T-helper 1 cell (primary cell): ENCODE results near the gene COQ2.
"Not testable (repeated sequence)": the region's sequence is repeated elsewhere in the genome, so short reads cannot be mapped to it uniquely, and the experiment has no call there.

Experiments used
- DNase-seq, 5 donors: peaks; one replicate each; pipeline ENCODE4 v3.0.0-alpha.2; 2012 to 2020
- total RNA-seq, 4 donors: gene quantifications; one replicate each; lab custom pipeline; 2026; lab: John Stamatoyannopoulos, UW

COQ2 gene, protein sequence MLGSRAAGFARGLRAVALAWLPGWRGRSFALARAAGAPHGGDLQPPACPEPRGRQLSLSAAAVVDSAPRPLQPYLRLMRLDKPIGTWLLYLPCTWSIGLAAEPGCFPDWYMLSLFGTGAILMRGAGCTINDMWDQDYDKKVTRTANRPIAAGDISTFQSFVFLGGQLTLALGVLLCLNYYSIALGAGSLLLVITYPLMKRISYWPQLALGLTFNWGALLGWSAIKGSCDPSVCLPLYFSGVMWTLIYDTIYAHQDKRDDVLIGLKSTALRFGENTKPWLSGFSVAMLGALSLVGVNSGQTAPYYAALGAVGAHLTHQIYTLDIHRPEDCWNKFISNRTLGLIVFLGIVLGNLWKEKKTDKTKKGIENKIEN
- total RNA-seq = 5.6 to 8.3 (median 6.7) reads per million in 4 donors

DNA sequence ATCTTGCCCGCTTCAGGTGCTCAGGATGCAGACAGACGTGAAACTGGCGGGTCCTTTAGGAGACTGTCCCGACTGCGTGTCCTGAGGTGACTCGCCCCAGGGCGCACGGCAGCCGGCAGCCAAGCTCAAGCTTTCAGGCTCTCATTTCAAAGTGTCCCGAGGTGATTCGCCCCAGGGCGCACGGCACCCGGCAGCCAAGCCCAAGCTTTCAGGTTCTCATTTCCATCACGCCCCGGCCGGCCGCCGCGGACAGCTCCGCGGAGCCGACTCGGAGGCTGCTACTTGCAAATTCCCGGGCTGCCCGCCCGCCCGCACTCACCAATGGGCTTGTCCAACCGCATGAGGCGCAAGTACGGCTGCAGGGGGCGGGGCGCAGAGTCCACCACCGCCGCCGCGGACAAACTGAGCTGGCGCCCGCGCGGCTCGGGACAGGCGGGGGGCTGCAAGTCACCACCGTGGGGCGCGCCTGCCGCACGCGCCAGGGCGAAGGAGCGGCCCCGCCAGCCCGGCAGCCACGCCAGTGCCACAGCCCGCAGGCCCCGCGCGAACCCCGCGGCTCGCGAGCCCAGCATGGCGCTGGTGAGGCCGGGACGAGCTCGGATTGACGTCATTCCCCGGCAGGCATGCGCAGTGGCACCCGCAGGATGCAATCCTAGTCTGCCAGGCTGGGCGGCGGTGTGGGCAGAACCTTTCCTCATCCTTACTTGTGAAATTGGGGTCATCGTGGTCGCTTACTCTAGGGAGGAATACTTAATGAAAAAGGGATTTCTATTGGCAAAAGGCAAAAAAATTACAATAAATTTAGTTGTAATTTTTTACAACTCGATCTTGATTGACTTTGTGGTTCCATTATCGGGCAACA is at the start of gene COQ2:
Gene COQ2, minus strand, starts transcription at position 606 of the 862 bp plus-strand sequence. Its CDS starts 34 bp downstream, at position 572.
- peak; percentile 89 to 94 (median 92) for DNase-seq

DNA sequence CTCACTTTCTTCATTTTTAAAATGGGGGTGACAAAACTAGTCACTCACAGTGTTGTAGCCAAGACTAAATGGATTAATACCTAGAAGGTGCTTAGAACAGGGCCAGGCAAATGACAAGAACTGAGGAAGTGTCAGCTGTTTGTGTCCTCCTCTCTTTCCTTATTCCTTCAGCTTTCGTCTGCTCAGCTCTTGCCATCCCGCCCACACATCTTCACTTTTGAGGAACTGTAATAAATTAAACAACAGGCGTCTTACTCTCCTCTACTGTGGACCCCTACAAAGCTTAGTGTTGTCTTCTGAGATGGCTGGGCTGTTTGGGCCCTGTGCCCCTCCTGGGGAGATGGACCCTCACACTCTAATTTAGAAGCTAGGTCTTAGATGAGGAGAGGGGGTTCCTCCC is 47.4 kb upstream of the COQ2 start:
- DNase-seq = no peak

DNA sequence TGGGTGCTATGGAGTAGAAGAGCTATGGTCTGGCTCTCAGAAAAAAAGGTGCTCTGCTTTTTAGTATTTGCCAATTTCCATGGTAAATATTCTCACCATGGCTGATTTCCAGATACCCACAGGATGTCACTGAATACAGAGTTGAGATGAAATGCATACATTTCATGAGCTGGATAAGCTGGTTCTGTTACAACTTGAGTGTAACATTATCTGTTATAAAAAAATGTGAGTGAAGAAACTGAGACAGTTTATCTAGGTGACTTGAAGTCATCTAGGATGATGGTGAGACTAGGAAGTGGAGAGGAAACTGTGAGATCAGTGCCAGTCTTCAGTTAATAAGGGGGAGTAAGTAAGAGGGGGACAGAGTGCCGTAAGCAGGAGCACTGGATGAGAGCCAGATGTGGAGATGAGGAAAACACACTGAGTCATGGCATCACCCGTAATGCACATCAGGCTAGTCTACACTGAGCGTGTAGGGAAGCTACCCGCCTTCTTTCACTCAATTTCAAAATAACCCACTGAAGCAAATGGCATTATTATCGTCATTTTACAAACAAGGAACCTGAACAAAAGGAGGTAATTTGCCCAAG is 45.0 kb upstream of the COQ2 start:
- no peak for DNase-seq

DNA sequence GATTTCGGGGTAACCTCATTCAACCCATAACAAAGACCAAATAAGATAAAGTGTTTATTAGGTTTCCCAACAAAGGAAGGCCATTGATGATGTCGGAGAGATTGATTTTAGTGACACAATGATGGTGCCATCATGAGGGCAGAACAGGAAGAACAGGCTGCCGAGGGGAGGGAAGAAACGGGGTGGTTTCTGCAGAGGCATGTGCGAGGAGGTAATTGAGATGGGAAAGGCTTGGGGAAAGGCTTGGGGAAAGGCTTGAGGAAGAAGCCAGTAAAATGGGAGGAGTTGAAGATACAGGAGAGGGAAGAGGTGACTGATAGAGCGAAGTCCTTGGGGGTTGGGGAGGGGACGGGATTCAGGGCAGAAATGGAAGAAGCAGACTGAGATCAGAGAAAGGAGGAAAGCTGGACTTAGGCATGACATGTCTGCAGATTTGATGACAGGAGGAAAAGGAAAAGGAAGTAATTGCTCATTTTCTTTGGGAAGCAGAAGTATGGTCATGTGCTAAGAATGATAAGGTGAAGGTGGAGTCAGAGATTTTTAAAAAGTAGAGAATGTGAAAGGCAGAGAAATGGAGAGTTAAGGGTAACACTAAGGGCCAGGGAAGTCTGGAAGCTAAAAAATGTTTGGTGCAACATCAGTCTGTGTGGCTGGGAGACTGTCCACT is 44.1 kb upstream of the COQ2 start:
- no peak for DNase-seq

DNA sequence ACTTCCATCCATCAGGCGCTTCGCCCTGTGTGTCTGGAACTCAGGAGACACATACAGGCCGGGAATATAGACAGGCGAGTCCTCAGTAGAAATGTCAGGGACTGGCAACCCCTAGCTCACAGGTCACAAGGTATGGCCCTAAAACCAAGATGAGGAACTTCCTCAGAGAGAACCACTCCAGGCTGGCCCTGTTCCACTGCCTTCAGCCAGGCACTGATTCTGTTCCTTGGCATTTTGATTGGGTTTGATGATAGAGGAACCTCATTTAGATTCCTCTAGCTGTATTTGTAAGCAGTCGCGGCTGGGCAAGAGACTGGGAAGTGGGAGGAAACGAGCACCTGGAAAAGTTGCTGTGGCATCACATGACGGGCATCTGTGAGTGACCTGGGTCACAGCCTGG is 41.9 kb upstream of the COQ2 start:
- DNase-seq = no peak

DNA sequence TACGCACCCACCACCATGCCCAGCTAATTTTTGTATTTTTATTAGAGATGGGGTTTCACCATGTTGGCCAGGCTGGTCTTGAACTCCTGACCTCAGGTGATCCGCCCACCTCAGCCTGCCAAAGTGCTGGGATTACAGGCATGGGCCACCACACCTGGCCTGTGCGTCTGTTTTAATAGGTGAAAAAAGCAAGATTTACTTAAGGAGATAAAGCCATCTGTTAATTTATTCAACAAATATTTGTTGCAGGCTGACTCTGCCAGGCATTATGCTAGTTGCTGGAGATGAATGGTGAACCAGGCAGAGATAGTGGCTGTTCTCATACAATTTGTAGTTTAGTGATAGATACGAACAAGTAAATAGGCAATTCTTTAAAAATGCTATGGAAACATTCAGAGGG is 40.7 kb upstream of the COQ2 start:
- DNase-seq = not testable (repeated sequence)

DNA sequence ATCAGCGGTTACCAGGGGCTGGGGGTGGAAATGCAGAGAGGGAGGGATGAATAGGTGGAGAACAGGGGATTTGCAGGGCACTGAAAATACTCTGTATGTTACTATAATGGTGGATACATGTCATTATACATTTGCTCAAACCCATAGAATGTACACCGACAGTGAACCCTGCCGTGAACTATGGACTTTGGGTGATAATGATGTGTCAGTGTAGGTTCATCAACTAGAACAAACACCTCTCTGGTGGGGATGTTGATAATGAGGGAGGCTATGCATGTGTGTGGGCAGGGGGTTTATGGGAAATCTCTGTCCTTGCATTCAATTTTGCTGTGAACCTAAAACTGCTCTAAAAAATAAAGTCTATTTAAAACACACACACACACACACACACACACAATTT is 38.5 kb upstream of the COQ2 start:
- DNase-seq = no peak

DNA sequence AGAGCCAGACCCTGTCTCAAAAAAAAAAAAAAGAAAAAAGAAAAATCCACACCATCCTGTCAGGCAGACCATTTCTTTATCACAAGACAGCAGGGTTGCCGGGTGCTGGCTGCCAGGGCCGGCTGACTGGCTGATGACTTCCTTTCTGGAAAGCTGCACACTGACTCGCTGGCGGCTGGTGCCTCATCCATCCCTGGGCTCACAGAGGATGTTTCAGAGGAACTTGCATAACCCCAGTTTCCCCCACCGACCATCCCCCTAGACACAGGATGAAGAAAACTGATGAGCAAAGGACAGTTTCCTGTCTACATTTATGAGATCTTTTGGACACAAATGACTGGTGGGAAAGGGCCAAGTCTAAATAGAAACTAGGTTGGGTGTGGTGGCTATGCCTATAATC is 36.0 kb upstream of the COQ2 start:
- peak in 1 of 5 donors; percentile 54 for DNase-seq

DNA sequence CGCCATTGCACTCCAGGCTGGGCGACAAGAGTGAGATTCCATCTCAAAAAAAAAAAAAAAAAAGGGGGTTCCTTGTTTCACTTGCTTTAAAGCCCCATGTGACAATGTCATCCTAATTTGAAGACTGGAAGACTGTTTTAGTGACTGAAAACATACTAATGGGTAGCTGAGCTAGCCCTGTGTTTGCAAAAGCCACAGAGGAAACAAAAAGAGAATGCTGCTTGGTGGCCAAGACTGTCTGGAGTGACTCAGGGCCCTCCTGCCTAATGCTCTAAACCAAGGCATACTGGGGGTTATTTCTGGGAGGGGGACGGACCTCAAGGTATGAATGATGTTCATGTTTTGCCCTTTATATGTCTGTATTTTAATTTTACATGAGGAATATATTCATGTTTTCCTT is 34.1 kb upstream of the COQ2 start:
- DNase-seq = no peak

DNA sequence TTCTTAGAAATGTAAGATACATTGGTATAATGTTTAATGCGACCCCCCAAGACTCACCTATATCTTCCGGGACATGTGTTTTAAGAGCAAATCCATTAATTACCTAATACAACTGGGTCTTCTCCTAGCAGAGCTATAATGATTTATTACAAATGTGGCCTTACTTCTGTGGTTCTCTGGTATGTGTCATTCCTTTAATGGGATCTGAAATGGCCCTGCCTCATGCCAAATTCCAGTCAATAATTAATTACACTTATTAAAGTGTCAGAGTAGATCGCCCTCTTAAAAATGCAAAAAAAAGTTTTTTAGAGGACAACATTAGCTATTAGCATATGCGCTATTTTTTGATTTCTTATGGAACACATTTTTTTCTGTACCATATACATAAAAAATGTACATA is 33.1 kb upstream of the COQ2 start:
- no peak for DNase-seq

DNA sequence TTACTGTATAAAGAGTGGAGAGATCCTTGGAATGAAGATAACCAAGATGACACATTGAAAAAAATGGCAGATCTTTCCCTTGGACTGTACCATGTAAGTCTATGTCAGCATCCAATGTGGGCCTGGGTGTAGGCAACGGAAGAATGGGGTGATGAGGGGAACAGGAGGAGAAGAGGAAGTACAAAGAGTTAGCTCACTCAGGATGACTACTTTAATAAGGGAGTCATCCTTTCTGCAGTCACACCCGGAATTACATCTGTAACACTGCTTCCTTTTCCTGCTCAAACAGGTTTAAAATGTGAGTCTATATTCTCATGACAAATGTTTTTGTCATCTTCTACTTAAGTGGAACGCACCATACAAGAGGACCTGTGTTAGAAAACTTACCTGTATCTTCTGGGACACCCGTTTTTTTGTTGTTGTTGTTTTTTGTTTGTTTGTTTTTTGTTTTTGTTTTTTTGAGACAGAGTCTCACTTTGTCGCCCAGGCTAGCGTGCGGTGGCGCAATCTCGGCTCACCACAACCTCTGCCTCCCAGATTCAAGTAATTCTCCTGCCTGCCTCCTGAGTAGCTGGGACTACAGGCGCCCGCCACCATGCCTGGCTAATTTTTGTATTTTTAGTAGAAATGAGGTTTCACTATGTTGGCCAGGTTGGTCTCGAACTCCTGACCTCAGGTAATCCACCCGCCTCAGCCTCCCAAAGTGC is 32.0 kb upstream of the COQ2 start:
- no peak for DNase-seq

DNA sequence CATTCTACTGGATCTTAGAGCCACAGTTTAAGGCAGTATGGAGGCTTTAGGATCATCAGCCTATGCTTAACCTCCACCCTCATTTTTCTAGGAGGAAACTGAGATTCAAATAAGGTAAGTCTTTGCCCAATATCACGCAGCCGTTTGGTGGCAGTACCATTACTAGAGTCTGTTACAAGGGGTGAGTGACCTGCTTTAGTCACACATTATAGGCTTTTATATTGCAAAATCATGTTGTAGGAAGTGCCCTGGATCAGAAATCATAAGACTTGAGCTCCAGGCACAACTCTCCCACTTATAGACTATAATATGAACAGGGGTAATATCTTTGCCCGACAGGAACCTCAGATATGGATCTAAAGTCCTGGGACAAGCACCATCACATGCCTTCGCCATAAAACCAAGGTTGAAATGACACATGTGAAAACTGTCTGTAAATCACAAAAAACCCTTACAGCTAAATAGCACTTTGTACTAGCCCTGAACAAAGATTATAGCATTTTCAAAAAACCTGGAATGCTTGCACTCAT is 30.8 kb upstream of the COQ2 start:
- no peak for DNase-seq

DNA sequence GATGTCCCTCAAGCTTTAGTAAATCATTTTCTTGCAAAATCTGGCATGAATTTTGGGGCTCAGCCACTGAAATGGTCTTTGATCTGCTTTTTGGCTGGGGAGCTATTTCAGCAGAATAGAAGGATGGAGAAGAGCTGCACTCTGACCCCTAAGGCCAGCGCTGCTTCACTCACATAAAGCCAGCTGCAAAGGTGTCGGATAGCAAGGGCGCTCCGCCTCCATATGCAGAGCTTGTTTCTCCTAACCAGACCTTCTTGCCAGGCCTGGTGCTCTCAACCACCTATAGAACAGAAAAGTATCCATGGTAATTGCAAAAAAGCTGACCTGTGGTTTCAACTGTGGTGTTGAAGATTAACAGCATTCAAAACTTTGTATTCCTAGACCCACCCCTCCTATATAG is 24.1 kb upstream of the COQ2 start:
- no peak for DNase-seq

DNA sequence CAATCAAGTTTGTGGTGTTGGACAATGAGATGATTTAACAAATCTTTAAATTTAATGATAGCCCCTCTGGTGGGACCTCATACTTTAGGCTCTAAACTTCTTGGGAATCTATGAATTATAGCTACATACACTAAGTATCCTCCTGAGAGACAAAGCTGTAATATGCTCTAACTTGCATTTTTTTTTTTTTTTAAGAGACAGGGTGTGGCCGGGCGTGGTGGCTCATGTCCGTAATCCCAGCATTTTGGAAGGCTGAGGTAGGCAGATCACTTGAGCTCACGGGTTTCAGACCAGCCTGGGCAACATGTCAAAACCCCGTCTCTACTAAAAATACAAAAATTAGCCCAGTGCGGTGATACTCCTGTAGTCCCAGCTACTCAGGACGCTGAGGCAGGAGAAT is 23.3 kb upstream of the COQ2 start:
- DNase-seq = no peak

DNA sequence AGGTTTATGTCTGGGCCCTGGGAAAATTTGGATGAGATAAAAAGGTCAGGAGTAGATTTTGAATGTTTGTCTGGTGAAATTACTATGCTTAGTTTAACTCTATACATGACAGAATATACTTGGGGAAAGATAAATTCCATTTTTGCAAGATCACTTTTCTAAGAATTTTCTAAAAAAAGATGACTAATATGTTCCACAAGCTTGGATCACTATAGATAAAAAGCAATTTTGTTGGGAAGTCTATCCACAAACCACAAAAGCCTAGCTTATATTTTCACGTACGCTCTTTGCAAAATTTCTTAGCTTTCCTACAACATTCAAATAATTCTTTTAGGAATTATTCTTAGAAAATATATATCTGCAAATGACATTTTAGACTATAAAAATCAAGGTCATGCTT is 20.6 kb upstream of the COQ2 start:
- DNase-seq = no peak

DNA sequence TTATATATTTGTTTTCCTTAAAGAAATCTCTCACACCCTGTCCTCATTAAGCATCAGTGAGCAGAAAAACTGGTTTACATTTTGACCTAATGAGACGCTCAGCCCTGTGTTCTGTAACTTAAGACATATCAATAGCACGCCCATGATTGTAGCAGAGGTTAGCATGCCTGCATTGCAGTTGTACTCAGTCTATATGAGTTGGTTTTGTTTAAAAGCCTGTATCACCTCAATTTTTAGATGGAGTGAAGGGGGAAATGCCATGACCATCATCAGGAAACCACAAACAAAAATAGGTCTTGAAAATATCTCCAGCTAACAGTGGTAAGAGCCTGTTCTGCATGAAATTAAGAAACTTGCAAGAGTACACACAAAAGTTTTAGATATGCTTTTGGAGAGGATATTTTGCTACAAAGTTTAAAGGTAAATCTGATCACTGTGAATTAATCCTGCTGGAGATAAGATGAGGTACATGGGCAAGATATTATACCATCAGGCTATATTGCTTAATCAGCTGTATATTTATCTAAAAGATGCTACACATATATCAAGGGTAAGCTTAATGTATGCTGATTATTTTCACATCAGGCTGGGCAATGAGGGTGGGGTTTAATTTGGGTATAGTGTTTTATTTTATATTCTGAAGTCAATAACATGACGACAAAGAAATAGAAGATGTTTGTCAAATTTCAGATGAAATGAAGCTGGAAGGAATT is 13.1 kb upstream of the COQ2 start:
- DNase-seq = no peak

DNA sequence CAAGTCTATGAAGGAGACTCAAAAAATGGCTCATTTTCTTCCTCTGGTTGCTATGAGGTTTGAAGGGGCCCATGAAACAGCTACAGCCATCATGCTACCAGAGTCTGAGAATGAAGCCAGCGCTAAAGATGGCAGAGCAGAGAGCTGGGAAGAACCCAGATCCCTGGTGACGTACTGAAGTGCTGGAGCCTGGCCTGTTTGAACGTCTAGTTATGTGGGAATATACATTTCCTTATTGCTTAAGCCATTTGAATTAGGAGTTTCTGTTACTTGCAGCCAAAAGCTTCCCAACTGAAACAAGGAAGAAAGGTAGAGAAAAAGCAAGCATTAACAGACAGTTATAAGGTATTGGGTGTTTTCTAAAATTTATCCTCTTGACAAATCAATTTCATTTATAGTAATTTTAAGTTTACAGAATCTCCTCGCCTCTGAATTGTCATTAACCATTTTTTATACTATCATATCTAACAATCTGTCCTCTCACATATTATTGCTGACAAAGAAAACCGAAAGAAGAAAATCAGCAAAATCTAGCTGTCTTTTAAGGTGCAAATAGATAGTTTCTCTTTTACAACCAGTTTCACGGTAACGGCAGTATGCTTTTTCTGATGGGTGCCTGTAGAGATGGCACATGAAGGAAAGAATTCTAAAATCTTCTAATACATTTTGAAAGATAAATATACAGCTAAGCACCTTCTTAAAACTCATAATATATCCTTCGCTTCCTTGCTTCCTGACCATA is 8.9 kb upstream of the COQ2 start:
- DNase-seq = no peak

DNA sequence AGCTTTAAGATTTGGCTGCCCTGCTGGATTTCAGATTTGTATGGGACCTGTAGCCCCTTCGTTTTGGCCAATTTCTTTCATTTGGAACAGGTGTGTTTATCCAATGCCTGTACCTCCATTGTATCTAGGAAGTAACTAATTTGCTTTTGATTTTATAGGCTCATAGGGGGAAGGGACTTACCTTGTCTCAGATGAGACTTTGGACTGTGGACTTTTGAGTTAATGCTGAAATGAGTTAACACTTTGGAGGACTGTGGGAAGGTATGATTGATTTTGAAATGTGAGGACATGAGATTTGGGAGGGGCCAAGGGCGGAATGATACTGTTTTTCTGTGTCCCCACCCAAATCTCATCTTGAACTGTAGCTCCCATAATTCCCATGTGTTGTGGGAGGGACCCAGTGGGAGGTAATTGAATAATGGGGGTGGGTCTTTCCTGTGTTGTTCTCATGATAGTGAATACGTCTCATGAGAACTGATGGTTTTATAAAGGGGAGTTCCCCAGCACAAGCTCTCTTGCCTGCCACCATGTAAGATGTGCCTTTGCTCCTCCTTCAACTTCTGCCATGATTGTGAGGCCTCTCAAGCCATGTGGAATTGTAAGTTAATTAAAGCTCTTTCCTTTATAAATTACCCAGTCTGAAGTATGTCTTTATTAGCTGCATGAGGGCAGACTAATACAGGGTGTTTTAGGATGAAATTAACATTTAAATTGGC is 5.6 kb upstream of the COQ2 start:
- not testable (repeated sequence) for DNase-seq

DNA sequence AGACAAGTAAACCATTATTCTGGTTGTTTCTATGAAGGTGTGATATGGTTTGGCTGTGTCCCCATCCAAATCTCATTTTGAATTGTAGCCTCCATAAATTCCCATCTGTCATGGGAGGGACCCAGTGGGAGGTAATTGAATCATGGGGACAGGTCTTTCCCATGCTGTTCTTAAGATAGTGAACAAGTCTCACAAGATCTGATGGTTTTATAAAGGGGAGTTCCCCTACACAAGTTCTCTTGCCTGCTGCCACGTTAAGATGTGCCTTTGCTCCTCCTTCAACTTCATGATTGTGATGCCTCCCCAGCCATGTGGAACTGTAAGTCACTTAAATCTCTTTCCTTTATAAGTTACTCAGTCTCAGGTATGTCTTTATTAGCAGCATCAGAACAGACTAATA is 3.8 kb upstream of the COQ2 start:
- DNase-seq = not testable (repeated sequence)

DNA sequence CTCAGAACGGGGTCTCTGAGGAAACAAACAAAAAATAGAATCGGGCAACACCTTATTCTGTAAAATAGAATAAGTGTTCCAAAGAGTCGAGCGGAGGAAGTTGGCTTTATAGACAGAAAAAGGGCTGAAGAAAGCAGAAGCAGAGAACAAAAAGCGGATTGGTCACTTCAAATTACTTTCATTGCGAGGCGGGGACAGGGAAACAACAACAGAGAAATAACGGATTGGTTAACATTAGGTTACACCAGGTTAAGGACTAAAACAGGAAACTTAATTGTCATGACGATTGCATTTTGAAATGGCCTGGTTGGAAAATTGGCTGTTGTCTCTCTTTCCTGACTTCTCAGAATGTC is 433 bp upstream of the COQ2 start:
- peak in 2 of 5 donors; percentile 11 to 55 for DNase-seq
